GM19467 (cell line): ENCODE results near the gene LEPROT.

Experiments
- ATAC-seq: cut with Tn5 transposase; IDR thresholded peaks from one replicate; pipeline ENCODE4 v1.9.1; 2021; ENCODE audit warnings: mild to moderate bottlenecking, moderate library complexity; ENCODE audit not compliant: unreplicated experiment

Gene LEPROT

DNA sequence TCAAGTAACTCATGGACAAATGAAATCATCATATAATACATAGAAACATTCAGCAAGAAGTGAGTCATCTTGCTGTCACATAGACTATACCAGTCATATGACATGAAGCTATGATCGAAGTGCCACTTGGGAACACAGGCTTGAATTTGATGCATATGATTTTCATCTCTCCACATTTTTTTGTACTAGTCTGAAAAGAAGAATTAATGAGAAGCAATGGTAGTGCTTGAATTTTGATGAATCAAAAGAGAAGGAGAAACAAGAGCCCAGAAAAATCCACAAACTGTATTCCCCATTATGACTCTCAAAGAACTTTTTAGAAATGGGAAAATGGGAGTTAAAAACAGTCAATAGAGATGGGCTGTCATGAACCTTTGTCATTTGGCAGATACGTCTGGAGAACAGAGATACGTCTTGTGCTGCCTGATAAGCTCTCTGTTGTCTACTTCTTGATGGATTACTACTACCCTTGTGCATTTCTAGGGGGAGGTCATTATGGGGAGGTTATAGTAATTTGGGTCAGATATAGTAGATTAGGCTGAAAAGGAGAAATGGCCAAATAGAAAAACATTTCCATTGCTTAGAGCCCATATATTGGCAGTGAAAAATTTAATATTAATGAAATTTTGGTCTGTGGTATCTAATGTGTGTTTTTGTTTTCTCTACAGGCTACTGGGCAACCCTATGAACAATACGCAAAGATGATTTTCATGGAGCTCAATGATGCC lies 8.0 kb upstream of the LEPROT start:
- no peak for ATAC-seq

DNA sequence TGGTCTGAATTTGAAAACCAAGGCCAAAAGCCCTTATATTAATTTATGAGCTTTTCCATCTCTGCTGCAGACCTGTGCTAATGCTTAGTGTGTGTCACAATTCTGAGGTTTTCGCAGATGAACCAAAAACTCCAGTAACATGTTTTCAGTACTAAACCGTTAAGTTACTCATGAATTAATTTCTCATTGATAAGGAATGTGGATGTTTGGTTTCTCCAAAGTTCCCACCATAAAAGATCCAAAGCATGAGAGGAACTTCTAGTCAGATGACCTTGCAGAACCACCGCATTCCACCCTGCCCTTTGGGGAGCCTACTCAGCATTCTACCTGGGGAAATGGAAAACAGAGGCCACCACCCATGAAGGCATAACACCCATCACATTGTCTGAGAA lies 7.5 kb upstream of the LEPROT start:
- ATAC-seq, result no peak

DNA sequence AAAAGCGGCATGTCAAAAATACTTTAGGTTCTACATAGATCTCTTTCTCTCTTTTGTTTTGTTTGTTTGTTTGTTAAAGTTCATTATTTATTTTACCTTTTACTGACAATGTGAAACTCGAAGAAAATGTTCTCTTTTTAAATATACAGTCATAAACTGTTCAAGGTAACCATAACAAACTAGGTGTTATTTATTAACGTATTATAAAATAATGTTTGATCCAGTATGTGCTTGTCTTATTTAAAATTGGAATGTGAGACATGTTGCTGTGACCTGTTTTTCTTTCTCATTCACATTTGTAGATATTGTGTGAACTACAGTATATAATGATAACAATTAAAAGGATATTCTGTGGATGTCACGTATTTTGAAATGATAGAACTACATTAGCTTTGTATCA lies 5.9 kb upstream of the LEPROT start:
- no peak for ATAC-seq

DNA sequence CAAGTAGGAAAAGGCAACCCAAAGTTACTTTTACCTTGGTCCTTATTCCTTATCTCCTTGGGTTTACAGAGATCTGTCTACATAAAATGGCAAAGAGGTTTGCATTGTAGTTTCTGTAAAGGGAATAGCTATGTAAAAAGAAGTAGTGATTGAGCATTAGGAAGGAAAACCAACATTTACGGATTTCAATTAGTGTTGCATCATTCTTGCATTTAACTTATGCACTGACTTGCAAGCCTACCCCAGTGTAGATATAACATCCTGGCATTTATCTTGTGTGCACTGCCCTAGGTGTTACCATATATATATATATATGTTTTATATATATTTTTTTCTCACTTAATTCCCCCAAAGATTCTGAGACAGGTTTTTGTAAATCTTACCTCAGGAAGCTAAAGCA lies 3.7 kb upstream of the LEPROT start:
- ATAC-seq, result no peak

DNA sequence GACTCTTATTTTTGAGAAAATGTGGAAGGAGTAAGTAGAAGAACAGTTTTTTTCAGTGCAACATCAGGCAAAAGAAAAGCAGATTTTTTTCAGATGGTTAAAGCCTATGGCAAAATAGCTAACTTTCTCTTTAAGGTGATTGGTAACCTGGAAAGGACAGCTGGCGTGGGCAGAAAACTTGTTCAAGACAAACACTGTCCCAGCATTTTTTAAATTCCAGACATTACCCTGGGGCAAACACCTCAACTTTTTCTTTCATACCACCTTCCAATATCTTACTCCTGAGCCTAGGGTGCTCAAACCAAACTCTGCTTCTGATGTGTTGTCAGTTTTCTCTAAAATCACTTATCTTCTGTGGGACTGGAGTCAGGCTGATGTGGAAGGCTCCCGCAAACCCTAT lies 2.7 kb upstream of the LEPROT start:
- no peak for ATAC-seq

DNA sequence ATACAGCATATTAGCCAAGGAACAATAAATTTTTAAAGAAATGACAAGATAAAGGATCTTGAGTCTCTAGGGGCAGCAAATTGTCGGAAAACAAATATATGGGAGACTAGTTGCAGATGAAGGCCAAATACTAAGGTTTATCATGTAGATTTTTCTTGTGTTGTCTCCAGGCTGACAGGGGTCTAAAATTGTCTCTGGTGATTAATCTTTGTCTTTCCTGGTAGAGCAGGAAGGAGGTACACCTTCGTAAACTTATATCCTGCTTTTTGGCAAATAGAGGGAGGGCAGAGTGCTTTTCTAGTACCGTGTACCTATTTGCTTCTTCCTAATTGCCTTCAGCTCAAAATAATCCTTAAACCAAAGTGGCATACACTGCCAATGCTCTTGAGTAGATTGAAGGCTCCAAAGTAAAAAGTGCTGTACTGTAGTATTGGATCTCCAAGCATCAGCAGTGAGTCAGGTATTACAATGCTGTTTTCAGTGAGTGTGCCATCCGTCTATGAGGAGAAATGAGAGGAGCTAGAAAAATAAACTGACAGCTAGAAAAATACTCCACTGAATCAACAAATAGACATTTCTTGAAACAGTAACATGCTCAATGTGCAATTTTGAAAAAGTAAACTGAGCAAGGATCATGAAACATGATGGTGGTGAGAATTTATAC lies 1.8 kb upstream of the LEPROT start:
- ATAC-seq, result no peak

DNA sequence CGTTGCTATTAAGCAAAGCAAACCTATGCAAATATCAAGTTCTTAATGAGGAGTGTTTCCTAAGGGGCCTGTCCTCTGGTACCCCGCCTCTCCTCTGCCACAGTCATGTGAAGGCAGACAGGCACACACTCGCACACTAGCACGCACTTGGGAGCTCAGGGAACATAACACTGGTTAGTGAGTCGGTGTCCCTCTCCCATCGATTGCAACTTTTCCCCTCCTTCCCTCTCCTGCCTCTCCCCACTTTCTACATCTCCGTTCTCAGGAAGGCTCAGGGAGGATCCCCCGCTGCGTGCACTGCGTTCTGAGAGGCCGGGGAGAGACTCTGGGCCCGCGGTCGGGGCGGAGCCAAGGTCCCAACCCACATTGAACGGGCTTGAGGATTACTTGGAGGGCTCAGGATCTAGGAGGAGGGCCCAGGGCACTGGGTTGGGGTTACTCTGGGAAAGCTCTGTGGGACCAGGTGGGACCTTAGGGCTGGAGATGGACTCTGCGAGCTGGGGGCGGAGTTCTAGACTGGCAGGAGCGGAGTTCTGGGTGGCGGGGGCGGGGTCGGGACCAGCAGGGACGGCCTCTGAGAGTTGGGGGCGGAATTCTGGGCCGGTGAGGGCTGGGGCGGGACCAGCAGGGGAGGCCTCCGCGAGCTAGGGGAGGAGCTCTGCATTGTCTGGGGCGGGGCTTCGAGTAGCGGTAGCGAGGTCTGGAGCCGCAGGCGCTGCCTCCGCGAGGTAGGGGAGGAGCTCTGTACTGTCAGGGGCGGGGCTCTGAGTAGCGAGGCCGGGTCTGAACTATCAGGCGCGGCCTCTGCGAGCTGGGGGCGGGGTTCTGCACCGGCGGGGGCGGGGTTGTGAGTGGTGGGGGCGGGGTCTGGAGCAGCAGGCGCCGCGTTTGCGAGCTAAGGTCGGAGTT lies 533 bp upstream of the LEPROT start:
- peak; percentile 95 for ATAC-seq

DNA sequence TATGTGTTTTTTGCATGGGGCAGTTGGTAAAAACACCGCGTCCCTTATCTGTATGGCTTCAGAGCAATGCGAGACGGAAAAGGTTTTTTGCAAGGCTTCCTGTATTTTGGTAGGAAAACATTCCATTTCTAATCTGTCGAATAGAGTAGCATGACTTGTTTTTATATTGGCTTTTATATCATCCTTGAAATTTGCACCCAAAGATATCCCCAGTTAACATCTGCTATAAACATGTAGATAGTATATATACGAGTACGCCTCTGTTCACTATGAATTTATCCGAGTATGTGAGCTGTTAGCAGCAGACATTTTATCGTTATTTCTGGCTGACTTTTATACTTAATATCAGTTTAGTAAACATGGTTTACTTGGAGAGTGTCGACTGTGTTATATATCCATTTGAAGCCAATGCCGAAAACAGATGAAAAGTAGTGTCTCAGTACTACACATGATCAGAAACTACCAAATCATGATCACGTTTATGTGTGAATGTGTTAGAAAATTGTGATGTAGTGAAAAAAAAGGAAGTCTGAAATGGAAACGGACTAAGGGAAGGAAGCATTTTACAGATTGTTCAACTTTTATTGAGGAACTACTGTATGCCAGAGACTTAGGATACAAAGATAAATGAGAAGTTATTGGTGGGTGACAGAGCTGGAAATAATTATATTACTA lies 1.0 kb downstream of the LEPROT start:
- ATAC-seq, result no peak

DNA sequence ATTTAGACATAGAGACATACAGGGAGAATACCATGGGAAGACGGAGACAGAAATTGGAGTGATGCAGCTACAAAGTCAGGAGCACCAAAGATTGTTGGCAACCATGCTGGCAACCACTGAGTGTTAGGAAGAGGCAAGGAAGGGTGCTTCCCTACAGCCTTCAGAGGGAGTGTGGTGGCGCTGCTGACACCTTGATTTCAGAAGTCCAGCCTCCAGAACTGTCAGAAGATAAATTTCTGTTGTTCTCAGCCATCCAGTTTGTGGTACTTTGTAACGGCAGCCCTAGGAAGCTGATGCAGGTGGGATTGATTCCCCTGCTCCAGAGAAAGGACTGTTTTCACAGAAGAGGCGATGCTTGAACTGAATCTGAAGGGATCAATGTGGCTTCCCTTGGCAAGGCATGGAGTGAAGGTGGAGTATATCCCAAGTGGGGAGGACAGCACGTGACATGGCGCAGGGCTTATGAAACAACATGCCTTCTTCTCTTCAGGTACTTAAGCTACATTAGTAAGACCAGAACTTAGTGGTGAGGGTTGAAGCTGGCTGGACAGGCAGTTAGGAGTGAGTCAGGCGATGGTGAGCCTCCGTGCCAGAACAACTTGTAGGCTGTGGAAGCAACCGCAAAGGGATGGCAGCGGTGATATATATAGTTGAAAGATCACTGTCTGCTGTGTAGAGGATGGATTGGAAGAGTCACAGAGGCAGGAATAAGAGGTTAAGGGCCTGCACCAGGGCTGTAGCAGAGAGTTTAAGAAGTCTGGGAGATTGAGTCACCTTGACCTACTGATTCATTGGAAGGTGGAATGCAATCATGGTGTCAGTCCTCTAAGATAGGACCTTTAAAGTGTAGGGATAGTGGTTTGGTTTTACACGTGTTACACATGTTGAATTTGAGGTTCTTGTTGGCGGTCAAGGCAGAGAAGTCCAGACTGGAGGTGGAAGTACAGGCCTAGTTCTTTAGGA lies 2.1 kb downstream of the LEPROT start:
- no peak for ATAC-seq

DNA sequence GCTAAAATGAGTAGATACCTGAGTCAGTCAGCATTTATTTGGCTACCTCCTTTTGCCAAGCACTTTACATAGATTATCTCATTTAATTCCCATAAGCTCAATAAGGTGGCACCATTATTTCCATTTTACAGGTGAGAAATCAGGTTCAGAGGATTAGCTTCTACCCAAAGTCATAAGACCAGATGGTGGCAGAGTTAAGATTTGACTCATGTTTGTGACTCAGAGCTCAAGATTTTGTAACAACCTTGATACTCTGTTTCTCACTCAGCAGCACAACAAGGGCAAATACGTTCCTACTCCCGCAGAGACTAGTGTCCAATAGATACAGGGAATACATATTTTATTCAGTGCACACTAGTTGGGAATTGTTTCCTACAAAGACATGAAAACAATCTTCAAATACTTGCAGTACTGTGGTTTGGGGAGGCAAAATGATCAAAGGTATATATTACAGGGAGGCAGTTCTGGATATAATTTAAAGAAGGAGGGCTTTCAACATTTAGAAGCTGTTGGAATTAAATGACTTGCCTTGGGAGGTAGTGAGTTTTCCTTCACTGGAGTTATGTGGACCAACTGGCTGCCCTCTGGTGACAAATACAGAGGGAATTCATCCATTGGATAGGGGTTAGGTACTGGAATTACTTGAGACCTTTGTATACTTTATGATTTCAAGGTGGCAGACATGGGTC lies 3.6 kb downstream of the LEPROT start:
- ATAC-seq, result no peak

DNA sequence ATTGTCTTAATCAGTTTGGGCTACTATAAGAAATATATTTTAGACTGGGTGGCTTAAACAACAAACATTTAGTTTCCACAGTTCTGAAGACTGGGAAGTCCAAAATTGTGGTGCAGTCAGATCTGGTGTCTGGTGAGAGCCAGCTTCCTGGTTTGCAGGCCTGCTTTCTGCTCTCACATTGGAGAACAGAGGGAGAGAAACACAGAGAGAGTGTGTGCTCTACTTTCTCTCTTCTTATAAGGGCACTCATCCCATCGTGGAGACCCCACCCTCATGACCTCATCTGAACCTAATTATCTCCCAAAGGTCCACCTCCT lies 4.1 kb downstream of the LEPROT start:
- no peak for ATAC-seq

DNA sequence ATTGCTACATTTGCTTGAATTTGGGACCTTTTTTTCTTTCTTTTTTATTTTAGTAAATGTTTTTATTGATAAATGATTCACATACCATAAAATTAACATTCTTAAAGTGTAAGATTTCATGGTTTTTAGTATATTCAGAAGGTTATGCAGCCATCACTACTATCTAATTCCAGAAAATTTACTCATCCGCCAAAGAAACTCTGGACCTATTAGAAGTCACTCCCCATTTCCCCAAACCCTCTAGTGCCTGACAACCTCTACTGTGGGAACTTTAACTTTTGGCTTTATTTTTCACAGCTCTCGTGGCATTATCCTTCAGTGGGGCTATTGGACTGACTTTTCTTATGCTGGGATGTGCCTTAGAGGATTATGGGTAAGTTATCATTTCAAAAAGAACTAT lies 4.5 kb downstream of the LEPROT start:
- ATAC-seq, result no peak

DNA sequence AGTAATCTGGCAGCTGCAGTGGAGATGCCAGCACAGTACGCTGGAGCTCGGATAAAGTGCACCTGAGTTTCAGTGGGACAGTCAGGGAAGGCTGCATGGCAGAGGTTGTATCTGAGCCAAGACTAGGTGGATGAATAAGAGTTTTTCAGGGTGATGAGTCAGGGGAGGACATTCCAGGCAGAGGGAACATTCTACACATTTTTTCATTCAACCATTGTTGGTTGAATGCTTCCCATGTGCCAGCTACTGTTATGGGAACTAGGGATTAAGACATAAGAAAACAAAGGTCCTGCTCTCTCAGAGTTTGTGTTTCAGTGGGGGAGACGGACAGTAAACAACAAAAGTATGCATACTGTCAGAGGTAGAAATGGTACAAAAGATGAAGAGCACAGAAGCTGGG lies 5.2 kb downstream of the LEPROT start:
- no peak for ATAC-seq

DNA sequence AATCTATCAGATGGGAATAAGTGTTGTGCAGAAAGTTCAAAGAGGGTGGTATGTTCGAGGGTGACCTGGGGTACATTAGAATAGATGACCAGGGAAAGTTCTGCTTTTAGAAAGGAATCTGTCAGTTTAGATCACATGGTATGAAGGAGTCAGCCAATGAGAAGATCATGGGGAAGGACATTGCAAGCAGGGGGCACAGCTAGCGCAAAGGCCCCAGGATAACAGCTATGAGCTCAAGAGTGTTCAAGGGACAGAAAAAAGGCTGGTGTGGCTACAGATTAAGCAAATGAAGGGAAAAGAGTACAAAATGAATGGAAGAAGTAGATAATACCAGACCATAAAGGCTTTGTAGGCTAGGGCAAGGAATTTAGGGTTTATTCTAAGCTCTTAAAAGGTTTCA lies 8.6 kb downstream of the LEPROT start:
- ATAC-seq, result no peak

DNA sequence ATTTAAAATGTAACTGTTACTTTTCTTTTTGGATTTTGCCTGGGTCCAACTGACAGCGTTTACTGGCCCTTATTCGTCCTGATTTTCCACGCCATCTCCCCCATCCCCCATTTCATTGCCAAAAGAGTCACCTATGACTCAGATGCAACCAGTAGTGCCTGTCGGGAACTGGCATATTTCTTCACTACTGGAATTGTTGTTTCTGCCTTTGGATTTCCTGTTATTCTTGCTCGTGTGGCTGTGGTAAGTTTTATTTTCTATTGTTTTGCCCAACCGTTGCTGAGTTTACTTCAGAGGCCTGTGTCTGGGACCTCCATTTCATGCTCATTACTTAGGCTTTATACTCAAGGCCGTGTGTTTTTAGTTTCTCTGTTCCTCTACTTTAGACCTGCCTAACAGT lies 9.3 kb downstream of the LEPROT start:
- no peak for ATAC-seq

DNA sequence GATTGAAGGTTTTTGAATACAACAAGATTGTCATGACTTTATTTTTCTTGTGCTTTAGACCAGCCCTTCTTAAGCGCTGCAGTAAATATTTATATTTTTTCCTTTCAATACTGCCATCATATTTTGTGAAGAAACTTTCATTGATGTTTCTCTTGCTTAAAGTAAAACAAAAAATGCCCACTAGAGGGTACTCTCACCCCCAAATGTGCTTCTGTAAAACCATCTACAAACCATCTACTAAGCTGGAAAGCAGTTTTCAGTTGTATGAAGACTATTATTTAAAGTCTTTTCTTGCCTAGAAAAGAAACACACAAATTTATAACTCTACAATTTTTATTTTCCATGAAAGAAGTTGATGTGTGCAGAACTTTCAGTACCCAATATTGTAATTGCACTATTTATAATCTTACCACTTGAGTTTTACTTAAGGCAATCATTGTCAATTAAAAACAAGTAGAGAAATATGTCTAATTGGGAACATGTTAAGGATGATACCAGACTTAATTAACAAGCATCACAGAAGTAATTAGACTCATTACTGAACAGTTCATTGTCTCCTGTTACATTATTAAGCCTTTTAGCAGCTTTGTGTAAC lies 10.7 kb downstream of the LEPROT start:
- ATAC-seq, result no peak

DNA sequence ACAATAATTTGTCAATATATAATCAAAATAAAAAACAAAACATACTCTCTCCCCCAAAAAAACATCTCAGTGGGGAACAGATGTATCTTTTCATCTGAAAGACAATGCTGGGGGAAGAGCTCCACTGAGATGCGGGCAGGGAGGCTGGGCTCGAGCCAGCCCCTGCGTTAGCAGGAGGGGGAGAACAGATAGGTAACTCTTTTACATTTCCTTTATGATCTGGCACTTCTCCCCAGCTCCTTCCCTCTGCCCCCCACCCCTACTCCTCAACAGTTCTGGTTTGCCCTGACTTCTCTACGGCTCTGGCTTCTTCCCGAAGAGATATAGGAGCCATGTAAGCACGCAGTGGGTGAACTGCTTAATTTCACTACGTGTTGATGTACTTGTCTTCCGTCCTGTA lies 12.4 kb downstream of the LEPROT start:
- no peak for ATAC-seq

DNA sequence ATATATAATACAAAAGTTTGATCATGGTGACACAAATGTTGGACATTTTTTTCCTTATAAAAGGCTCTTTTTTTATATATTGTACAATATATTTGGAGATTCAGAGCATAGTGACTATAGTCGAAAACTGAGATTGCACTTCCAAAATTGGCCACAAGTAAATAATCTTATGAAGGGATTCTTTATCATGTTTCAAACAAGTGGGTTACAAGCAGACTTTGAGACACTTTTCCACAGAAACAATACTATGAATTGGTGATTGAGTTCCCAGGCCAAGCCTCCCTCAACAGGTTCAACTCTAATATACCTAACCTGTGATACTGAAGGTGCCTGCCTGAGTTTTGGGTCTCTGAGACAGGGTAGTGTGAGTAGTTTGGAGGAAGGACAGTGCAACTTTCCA lies 13.8 kb downstream of the LEPROT start:
- no peak for ATAC-seq

DNA sequence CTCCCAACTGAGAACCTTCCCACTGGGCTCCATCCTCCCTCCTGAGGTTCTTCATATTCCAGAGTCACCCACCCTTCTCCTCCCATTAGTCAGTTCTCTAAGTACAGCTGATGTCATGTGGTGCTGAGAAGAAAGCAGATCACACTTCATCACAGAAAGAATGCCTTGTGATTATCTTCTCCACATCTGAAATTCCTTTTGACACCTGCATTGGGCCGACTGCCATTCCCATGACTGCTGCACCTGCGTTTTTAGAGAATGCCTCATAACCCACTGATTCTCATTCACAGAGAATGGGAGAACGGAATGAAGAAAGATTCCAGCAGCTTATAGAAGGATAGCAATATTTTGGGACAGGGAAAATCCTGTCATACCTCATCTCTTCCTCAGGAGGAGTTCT lies 14.3 kb downstream of the LEPROT start:
- no peak for ATAC-seq
